Liver (tissue), 9 donors: ENCODE data around the gene WBP2. TPM values are rescaled to one million over a fixed set of nuclear protein-coding genes. Genes with fewer than 3 reads are reported as not detected.

Experiments used
- DNase-seq: peaks from one replicate; pipeline ENCODE4 v3.0.0-alpha.2; 2017; ENCODE audit warnings: low spot score
- H3K27ac ChIP-seq, 2 donors: one replicate each; pipeline ENCODE4 v1.7.0; 2013; ENCODE audit warnings: inconsistent platforms in 2 of 2, low read length in 2 of 2, control low read depth in 1 of 2, low read depth in 1 of 2, mild to moderate bottlenecking in 1 of 2
- H3K27me3 ChIP-seq, 4 donors: one replicate each; pipeline versions ENCODE4 v1.6.1 to v1.7.0; 2013; ENCODE audit warnings: low read length in 3 of 4, inconsistent platforms in 1 of 4, mild to moderate bottlenecking in 1 of 4, moderate library complexity in 1 of 4; ENCODE audit not compliant: control insufficient read depth in 4 of 4, insufficient read depth in 4 of 4
- H3K36me3 ChIP-seq, 4 donors: one replicate each; pipeline versions ENCODE4 v1.6.1 to v1.7.0; 2013; ENCODE audit warnings: low read length in 3 of 4, mild to moderate bottlenecking in 3 of 4, low read depth in 1 of 4, moderate library complexity in 1 of 4; ENCODE audit not compliant: control insufficient read depth in 4 of 4, insufficient read depth in 3 of 4
- H3K4me1 ChIP-seq, 4 donors: one replicate each; pipeline versions ENCODE4 v1.6.1 to v1.7.0; 2013; ENCODE audit warnings: low read length in 3 of 4, mild to moderate bottlenecking in 3 of 4, moderate library complexity in 1 of 4; ENCODE audit not compliant: control insufficient read depth in 4 of 4, insufficient read depth in 4 of 4
- H3K4me3 ChIP-seq, 3 donors: one replicate each; pipeline versions ENCODE4 v1.6.1 to v1.7.0; 2013; ENCODE audit warnings: low read length in 3 of 3, control low read depth in 1 of 3, low read depth in 1 of 3, mild to moderate bottlenecking in 1 of 3
- H3K9ac ChIP-seq, 2 donors: one replicate each; pipeline ENCODE4 v1.7.0; 2013; ENCODE audit warnings: low read length in 2 of 2, mild to moderate bottlenecking in 2 of 2, moderate library complexity in 2 of 2, control low read depth in 1 of 2, low read depth in 1 of 2
- H3K9me3 ChIP-seq, 4 donors: one replicate each; pipeline versions ENCODE4 v1.6.1 to v1.7.0; 2013; ENCODE audit warnings: low read length in 3 of 4; ENCODE audit not compliant: control insufficient read depth in 4 of 4
- FOXA1 ChIP-seq: IDR thresholded peaks from 2 replicates; pipeline ENCODE4 v1.6.1; 2016; ENCODE audit warnings: antibody characterized with exemption
- FOXA2 ChIP-seq: IDR thresholded peaks from 2 replicates; pipeline ENCODE4 v1.6.1; 2016; ENCODE audit warnings: antibody characterized with exemption
- HNF4A ChIP-seq, 2 donors: conservative IDR thresholded peaks; 2 replicates each; pipeline ENCODE4 v1.6.1; 2016; ENCODE audit warnings: antibody characterized with exemption in 2 of 2, mild to moderate bottlenecking in 2 of 2
- HNF4G ChIP-seq: IDR thresholded peaks from 2 replicates; pipeline ENCODE4 v1.6.1; 2016; ENCODE audit warnings: antibody characterized with exemption
- WGBS: extraction: QIAGEN DNeasy Blood & Tissue Kit; methylation state at CpG from one replicate; pipeline ENCODE4 v1.1.7; 2013; 5-methylcytosine and 5-hydroxymethylcytosine counted together
- polyA plus RNA-seq, 2 donors: library from polyadenylated mRNA; stranded (reverse) in 1 of 2; unstranded in 1 of 2; fragments of 200-250 nt in 1 of 2; fragments of >200 nt in 1 of 2; fragmentation: Nextera tagmentation in 1 of 2; extraction: Ambion mirVana in 1 of 2; gene quantifications; one replicate each; pipeline versions ENCODE4 v1.2.1 to v1.2.3, GENCODE V29; 2013 to 2015
- total RNA-seq, 2 donors: library from RNA; depleted of rRNA; stranded (reverse); fragments of >200 nt; gene quantifications; one replicate each; pipeline ENCODE4 v1.2.3, GENCODE V29; 2014
- TF ChIP-seq, protein P1 (sequence below): IDR thresholded peaks from 2 replicates; pipeline ENCODE4 v1.6.1; 2016; ENCODE audit warnings: antibody characterized with exemption, mild to moderate bottlenecking
- TF ChIP-seq, protein P2 (sequence below): IDR thresholded peaks from 2 replicates; pipeline ENCODE4 v1.6.1; 2016; ENCODE audit warnings: antibody characterized with exemption
- TF ChIP-seq, protein P3 (sequence below): fragments of 150-350 bp; IDR thresholded peaks from 2 replicates; pipeline ENCODE4 v1.5.1; 2017; ENCODE audit warnings: improper control_type of control experiment, low read depth, low read length; ENCODE audit not compliant: missing input control
- donor health status: healthy.
- donor health status: healthy.
- donor health status: healthy.
- donor health status: healthy.
- donor health status: healthy.

WBP2 gene
- total and polyA plus RNA-seq, 4 donors, result 29.0 to 99.4 (median 51.6) TPM

DNA sequence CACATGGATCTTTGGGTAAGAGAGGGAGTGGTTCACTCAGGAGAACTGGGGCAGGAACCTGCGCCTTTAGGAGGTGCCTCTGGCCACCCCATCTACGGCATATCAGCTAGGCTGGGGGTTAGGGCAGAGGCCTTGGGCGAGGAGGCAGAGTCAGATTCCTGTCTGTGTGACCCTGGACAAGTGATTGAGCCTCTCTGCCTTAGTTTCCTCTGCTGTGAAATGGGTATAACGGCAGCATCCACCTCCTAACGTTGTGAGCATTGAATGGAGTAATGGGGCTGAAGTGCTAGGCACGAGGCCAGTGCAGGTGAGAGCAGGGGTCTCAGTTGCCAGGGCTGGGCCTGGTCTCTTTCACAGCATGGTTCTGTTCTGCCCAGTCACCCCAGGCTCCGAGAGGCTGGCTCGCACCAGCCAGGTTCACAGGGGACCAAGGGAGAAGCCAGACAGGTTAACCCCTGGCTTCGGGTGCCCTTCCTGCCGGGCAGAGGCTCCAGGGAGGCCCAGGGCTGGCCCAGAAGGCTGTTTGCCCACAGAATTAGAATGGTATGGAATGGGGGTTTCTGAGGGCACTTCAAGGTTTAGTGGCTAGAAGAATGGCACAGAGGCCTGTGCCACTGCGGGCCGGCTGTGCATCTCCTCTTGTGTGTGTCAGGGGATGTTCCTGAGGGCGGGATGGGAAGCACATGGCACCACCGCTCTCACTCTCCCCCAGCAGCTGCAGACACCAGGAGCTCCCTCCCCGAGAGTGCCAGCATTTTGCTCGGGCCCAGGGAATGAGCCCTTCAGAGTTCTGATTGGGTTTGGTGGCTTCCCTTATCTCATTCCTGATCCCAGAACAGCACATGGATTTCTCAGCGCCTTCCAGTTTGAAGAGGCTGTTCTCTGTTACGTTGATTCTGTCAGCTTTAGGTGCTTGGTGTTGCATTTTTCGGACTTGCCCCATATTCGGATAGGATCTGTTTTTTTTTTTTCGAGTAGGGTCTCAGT lies 34.7 kb downstream of the WBP2 start:
- Histone ChIP-seq H3K4me3 (no peak overlapping the region), H3K27me3 (no peaks in the 10 kb centered on the region), H3K36me3 (peaks cover 12 to 62% (median 18%) of the 10 kb centered on the region in 4 donors), H3K27ac (no peak overlapping the region), H3K4me1 (peaks cover 0 to 12% (median 6%) of the 10 kb centered on the region in 4 donors), H3K9ac (no peak overlapping the region), H3K9me3 (no peaks in the 10 kb centered on the region)
- no peak for TF ChIP-seq FOXA2
- TF ChIP-seq, protein P1, sequence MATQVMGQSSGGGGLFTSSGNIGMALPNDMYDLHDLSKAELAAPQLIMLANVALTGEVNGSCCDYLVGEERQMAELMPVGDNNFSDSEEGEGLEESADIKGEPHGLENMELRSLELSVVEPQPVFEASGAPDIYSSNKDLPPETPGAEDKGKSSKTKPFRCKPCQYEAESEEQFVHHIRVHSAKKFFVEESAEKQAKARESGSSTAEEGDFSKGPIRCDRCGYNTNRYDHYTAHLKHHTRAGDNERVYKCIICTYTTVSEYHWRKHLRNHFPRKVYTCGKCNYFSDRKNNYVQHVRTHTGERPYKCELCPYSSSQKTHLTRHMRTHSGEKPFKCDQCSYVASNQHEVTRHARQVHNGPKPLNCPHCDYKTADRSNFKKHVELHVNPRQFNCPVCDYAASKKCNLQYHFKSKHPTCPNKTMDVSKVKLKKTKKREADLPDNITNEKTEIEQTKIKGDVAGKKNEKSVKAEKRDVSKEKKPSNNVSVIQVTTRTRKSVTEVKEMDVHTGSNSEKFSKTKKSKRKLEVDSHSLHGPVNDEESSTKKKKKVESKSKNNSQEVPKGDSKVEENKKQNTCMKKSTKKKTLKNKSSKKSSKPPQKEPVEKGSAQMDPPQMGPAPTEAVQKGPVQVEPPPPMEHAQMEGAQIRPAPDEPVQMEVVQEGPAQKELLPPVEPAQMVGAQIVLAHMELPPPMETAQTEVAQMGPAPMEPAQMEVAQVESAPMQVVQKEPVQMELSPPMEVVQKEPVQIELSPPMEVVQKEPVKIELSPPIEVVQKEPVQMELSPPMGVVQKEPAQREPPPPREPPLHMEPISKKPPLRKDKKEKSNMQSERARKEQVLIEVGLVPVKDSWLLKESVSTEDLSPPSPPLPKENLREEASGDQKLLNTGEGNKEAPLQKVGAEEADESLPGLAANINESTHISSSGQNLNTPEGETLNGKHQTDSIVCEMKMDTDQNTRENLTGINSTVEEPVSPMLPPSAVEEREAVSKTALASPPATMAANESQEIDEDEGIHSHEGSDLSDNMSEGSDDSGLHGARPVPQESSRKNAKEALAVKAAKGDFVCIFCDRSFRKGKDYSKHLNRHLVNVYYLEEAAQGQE, result no peak
- no peak for TF ChIP-seq FOXA1
- no peak for DNase-seq
- 90% methylated on average over 21 of the region's 21 CpGs for WGBS

DNA sequence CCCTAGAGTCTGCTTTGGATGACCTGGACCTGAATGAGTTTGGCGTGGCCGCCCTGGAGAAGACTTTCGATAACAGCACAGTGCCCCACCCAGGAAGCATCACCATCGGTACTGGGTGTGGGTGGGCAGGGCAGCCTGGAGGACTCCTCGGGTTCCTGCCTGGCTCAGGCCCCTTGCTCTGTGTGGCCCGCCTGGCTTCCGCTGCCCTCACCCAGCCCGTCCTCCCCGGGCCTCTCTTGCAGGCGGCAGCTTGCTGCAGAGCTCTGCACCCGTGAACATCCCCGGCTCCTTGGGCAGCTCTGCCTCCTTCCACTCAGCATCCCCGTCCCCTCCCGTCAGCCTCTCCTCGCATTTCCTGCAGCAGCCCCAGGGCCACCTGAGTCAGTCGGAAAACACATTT lies 35.5 kb downstream of the WBP2 start:
- Histone ChIP-seq H3K27me3 (no peaks in the 10 kb centered on the region), H3K27ac (no peak overlapping the region), H3K4me3 (no peak overlapping the region), H3K36me3 (peaks cover 12 to 60% (median 21%) of the 10 kb centered on the region in 4 donors), H3K4me1 (peaks cover 0 to 12% (median 6%) of the 10 kb centered on the region in 4 donors), H3K9me3 (no peaks in the 10 kb centered on the region), H3K9ac (no peak overlapping the region)
- WGBS, result 94% methylated on average over 16 of the region's 16 CpGs
- DNase-seq, result no peak
- TF ChIP-seq FOXA1 (no peak), HNF4A (conservative IDR thresholded peaks at IDR 0.05) (no peak), HNF4G (no peak)
- TF ChIP-seq, protein P2, sequence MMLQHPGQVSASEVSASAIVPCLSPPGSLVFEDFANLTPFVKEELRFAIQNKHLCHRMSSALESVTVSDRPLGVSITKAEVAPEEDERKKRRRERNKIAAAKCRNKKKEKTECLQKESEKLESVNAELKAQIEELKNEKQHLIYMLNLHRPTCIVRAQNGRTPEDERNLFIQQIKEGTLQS, result no peak
- TF ChIP-seq, protein P3, sequence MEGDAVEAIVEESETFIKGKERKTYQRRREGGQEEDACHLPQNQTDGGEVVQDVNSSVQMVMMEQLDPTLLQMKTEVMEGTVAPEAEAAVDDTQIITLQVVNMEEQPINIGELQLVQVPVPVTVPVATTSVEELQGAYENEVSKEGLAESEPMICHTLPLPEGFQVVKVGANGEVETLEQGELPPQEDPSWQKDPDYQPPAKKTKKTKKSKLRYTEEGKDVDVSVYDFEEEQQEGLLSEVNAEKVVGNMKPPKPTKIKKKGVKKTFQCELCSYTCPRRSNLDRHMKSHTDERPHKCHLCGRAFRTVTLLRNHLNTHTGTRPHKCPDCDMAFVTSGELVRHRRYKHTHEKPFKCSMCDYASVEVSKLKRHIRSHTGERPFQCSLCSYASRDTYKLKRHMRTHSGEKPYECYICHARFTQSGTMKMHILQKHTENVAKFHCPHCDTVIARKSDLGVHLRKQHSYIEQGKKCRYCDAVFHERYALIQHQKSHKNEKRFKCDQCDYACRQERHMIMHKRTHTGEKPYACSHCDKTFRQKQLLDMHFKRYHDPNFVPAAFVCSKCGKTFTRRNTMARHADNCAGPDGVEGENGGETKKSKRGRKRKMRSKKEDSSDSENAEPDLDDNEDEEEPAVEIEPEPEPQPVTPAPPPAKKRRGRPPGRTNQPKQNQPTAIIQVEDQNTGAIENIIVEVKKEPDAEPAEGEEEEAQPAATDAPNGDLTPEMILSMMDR, result no peak
- TF ChIP-seq, protein P1, result no peak
